Breast epithelium (tissue), 3 donors: ENCODE results near the gene ZMPSTE24.

Experiments used
- POLR2A ChIP-seq: fragments of 450-650 bp; IDR thresholded peaks from one replicate; pipeline ENCODE4 v1.6.1; 2016; ENCODE audit warnings: antibody characterized with exemption, mild to moderate bottlenecking, moderate library complexity
- POLR2AphosphoS5 ChIP-seq, 3 donors: sonication (generic); formaldehyde crosslinking; IDR thresholded peaks; one replicate each; pipeline ENCODE4 v1.6.1; 2017; ENCODE audit warnings: antibody characterized with exemption in 3 of 3
- TF ChIP-seq, protein P1 (sequence below), 3 donors: fragments of 450-650 bp; IDR thresholded peaks; one replicate each; pipeline ENCODE4 v1.5.1; 2016 to 2017; ENCODE audit warnings: antibody characterized with exemption in 3 of 3, mild to moderate bottlenecking in 3 of 3, moderate library complexity in 3 of 3

DNA sequence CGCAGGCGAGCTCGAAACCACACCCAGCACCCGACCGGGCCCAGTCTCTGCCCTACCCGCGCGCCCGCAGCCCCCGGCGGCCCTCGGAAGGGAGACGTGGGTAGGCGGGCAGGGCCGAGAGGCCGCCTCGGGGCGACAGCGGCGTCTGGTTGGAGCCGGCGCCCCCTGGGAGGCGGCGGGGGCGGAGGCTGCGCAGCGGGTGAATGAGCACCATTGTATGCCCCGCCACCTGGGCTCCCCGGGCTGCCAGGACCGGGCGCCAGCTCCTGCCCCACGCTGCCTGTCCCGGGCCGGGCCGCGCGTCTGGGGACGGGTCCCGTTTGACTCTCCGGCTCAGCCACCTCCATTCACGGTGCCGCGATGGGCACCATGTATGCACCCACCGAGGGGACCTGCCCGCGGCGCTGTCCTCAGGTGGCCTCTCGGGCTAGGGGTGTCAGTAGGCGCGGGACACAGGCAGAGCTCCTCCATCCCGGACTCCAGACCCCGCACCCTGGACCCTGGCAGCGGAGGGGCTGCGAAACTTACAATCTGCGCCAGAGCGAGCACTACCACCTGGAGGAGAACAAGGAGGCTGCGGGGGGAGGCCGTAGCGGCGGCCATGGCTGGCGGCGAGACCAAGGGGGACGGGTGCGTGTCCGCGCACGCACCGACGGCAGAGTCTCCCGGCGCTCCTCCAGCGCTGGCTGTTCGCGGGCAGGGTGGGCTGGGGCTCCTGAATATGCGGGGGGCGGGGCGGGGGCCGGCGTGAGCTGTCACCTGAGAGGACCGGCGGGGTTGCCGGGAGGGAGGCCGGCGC lies 58.8 kb downstream of the ZMPSTE24 start, which contains the start of gene COL9A2:
- no peak for TF ChIP-seq POLR2A
- TF ChIP-seq, protein P1, sequence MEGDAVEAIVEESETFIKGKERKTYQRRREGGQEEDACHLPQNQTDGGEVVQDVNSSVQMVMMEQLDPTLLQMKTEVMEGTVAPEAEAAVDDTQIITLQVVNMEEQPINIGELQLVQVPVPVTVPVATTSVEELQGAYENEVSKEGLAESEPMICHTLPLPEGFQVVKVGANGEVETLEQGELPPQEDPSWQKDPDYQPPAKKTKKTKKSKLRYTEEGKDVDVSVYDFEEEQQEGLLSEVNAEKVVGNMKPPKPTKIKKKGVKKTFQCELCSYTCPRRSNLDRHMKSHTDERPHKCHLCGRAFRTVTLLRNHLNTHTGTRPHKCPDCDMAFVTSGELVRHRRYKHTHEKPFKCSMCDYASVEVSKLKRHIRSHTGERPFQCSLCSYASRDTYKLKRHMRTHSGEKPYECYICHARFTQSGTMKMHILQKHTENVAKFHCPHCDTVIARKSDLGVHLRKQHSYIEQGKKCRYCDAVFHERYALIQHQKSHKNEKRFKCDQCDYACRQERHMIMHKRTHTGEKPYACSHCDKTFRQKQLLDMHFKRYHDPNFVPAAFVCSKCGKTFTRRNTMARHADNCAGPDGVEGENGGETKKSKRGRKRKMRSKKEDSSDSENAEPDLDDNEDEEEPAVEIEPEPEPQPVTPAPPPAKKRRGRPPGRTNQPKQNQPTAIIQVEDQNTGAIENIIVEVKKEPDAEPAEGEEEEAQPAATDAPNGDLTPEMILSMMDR (IDR thresholded peaks at IDR 0.05): no peak
- TF ChIP-seq POLR2AphosphoS5 (IDR thresholded peaks at IDR 0.05): no peak
